ENCODE data around the gene GALNT14.

DNA sequence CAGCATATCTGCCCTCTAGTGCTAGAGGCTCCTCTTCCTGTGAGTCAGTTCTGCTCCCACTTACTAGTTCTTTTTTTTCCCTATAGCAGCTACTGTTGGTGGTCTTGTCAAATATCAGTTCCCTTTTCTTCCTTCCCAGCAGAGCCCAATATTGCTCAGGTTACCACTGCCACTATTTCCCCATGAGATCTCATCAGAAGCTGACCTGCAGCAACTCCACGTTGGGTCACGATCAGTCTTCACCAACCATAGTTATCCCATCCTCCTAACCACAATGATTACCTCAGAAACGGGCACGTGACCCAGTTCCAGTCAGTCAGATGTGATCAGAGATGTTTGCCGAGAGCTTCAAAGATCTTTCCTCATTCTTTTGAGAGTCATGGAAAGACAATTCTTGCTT is 271.3 kb downstream of the GALNT14 start:
- TF ChIP-seq, protein P1, sequence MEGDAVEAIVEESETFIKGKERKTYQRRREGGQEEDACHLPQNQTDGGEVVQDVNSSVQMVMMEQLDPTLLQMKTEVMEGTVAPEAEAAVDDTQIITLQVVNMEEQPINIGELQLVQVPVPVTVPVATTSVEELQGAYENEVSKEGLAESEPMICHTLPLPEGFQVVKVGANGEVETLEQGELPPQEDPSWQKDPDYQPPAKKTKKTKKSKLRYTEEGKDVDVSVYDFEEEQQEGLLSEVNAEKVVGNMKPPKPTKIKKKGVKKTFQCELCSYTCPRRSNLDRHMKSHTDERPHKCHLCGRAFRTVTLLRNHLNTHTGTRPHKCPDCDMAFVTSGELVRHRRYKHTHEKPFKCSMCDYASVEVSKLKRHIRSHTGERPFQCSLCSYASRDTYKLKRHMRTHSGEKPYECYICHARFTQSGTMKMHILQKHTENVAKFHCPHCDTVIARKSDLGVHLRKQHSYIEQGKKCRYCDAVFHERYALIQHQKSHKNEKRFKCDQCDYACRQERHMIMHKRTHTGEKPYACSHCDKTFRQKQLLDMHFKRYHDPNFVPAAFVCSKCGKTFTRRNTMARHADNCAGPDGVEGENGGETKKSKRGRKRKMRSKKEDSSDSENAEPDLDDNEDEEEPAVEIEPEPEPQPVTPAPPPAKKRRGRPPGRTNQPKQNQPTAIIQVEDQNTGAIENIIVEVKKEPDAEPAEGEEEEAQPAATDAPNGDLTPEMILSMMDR (IDR thresholded peaks at IDR 0.05): no peak
- TF ChIP-seq POLR2A (IDR thresholded peaks at IDR 0.05): no peak
- TF ChIP-seq POLR2AphosphoS5 (IDR thresholded peaks at IDR 0.05; ENCODE audit: insufficient read depth in 1 of 2, low read depth in 1 of 2): no peak

Data from vagina (tissue), 2 donors.